HG03108 (cell line): ENCODE measurements around the gene RRP7A.
"Not testable (repeated sequence)": the region's sequence is repeated elsewhere in the genome, so short reads cannot be mapped to it uniquely, and the experiment has no call there.

Source experiments
- ATAC-seq: cut with Tn5 transposase; IDR thresholded peaks from one replicate; pipeline ENCODE4 v1.9.1; 2021; ENCODE audit warnings: moderate library complexity; ENCODE audit not compliant: unreplicated experiment

RRP7A gene, protein sequence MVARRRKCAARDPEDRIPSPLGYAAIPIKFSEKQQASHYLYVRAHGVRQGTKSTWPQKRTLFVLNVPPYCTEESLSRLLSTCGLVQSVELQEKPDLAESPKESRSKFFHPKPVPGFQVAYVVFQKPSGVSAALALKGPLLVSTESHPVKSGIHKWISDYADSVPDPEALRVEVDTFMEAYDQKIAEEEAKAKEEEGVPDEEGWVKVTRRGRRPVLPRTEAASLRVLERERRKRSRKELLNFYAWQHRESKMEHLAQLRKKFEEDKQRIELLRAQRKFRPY

DNA sequence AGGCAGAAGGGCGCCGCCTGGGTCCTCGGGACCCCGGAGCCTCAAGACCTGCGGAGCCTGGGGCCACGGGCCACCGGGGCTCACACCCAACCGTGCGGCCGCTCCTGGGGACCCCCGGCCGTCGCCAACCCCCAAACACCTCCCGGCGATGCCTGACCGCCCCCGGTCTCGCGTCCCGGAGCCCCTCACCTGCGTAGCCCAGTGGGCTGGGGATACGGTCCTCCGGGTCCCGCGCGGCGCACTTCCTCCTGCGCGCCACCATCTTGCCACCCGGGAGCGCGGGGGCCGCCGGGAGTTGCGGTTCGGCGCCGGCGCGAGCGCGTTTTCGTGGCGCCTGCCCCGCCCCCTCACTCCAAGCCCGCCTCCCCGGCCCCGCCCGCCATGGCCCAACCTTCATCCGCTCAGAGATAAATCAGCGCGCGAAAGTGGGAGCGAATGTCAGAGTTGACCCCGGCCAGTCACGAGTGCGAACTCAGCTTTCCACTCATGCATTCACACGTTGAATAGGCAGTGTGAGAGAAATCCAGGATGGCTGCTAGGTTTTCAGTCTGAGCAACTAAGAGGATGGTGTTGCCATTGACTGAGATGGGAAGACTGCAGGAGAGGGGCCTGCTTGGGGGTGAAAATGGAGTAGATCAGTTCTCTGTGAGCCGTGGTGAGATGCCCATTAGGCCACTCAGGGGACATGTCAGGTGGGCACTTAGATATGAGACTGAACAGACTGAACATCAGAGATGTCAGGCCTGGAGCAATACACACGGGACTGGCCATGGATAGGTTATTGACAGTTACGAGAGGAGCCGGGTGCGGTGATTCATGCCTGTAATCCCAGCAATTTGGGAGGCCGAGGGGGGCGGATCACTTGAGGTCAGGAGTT lies at the start of gene RRP7A:
Gene RRP7A, minus strand, starts transcription at position 272 of the 877 bp plus-strand sequence. Its CDS starts 10 bp downstream, at position 262.
- peak; percentile 70 for ATAC-seq

DNA sequence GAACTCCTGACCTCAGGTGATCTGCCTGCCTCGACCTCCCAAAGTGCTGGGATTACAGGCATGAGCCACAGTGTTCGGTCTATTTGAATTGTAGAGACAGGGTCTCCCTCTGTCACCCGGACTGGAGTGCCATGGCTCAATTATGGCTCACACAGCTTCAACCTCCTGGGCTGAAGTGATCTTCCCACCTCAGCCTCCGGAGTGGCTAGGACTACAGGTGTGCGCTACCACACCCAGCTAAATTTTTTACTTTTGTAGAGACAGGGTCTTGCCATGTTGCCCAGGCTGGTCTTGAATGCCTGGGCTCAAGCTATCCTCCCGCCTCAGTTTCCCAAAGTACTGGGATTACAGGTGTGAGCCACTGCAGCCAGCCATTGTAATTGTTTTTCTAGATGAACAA lies 48.4 kb upstream of the RRP7A start:
- ATAC-seq: not testable (repeated sequence)

DNA sequence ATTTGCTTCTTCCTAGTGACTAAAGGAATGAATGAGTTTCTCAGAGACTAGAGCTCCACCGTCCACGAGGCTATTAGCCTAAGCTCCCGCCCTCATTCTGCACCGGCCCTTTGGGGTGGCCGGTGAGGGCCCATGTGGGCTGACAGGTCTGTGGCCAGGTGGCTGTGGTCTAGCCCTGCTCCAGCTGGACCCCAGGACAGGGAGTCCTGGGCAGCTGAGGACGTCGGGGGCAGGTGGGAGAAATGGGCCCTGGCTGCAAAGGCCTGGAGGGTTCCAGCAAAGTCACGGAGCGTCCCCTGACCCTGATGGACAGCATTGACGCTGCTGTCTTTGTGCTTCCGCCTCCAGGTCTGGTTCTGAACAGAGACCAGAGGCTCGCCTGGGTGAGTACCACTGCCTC lies 46.4 kb upstream of the RRP7A start:
- ATAC-seq: no peak

DNA sequence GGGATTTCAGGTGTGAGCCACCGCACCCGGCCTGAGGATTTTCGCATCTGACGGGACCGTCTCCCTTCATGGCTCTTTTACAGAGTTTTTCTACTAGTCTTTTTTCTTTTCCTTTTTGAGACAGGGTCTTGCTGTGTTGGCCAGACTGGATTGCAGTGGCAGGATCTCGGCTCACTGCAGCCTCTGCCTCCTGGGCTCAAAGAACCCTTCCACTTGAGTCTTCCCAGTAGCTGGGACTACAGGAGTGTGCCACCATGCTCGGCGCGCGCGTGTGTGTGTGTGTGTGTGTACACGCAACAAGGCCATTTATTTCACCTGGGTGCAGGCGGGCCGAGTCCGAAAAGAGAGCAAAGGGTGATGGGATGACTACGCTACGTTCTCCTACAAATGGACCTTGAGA lies 45.1 kb upstream of the RRP7A start:
- no peak for ATAC-seq

DNA sequence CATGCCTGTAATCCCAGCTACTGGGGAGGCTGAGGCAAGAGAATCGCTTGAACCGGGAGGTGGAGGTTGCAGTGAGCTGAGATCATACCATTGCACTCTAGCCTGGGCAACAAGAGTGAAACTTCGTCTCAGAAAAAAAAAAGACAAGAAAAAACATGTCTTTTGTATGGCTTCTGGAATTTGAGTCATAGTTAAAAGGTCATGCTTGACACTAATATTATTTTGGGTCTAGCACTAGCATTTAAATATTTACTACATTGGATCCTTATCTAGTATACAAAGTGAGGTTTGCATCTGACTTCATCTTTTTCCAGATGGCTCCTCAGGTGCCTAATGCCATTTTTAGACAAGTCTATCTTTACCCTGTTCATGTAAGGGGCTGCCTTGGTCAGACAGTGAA lies 44.3 kb upstream of the RRP7A start:
- ATAC-seq: not testable (repeated sequence)

DNA sequence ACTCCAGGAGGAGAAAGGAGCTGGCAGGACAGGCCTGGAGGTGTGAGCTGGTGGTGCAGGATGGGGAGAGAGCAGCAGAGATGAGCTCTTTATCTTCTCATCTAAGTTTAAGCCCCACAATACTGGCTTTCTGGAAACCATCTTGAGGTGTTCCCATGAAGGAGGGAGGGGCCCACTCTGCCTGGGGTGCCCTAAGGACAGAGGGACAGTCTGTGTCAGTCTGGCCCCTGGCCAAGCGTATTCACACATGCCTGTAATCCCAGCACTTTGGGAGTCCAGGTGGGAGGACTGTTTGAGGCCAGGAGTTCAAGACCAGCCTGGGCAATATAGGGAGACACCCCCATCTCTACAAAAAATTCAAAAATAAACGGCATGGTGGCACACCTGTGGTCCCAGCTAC lies 43.1 kb upstream of the RRP7A start:
- no peak for ATAC-seq

DNA sequence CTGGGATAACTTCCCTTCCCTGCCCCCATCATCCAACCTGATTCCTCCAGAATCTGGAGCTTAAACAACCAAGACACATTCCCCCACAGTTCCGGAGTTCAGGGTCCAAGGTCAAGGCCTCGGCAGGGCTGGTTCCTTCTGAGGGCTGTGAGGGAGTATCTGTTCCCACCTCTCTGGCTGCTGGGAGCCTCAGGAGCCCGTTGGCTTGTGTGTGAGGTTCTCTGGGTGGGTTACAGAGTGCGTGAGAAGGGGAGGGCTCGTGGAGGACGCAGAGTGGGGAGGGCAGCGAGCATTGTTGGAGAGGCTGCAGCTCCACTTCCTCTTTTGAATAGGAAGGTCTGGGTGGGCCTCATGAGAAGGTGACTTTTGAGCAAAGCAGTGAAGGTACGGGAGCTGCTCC lies 42.7 kb upstream of the RRP7A start:
- ATAC-seq: no peak

DNA sequence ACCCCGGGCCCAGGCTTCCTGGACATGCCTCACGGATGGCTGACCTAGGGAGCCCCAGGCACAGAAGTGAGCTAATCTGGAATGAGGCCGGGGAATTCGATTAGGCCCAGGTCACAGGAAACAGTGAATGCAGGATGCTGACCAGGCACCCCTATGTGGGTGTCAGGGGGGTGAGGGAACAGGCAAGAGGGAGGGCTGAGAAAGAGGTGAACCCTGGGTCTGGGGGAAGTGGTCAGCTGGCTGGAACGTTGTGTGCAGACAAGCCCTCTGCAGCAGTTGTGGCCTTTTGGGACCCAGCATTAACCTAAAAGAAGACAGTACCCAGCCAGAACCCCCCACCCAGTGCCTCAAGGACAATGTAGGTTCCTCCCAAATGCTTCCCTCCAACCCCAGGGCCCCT lies 42.3 kb upstream of the RRP7A start:
- no peak for ATAC-seq

DNA sequence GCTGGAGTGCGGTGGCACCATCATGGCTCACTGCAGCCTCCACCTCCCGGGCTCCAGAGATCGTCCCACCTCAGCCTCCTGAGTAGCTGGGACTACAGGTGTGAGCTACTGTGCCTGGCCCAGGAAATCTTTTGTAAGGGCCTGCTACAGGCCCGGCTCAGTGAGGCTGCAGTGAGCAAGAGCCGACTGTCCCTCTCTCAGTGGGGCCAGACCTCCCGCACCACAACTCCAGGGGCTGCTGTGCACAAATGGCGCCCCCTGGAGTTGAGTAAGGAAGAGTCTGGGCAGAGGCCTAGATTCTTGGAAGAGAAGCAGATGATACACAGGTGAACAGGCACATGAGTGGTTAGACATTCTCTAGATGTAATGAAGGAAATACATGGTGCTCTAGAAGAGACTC lies 41.2 kb upstream of the RRP7A start:
- ATAC-seq: no peak

DNA sequence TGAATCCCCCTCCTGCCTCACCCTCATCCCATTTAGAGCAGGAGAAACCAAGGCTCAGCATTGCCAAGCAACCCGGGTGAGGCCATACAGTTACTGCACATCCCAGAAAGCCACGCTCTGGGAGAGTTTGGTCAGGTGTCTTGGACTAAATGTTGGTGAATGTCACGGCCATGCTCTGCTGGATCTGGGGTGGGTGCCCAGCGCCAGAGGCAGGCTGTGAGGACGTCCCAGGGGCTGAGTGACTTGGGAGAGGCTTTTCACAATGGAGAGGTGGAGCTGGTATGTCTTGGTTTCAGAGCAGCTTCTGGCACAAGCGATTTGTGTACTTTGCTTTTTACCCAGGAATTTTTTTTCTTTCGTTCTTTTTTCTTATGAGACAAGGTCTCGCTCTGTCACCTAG lies 40.8 kb upstream of the RRP7A start:
- no peak for ATAC-seq

DNA sequence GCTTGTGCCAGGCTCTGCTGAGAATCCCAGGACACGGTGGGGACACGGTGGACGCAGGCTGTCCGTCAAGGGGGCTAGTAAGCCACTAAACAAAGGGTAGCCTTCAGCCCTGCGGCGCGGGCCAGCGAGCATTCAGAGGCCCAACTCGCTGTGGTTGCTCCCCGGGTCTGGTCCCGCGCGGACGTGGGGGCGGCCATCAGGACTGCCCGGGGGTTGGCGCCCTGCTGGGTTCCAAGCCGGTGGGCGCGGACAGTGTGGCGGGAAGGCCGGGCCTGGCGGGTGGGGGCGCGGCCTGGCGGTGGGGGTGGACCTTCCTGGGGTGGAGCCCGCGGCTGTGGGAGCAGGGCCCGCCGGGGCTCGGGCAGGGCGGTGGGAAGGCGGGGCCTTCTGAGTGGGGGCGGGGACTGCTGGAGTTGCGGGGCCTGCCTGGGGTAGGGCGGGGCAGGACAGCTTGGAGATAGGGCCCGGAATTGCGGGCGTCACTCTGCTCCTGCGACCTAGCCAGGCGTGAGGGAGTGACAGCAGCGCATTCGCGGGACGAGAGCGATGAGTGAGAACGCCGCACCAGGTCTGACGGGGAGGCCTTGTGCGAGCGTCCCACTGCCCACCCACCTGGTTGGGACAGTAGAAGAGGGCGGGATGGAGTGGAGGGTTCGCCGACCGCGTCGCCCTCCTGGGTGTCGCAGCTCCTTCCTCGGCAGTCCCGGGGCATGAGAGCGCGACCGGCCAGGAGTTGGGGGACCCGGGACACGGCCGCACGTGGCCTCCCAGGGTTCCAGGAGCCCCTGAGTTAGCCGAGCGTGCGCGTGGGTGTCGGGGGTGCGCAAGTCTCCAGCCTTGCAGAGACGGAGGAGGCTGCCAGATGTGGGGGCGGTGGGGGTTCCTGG lies 34.1 kb upstream of the RRP7A start, which contains the start of gene SERHL2:
Gene SERHL2, plus strand, starts transcription at position 482 of the 887 bp plus-strand sequence. Its CDS starts 65 bp downstream, at position 547.
- peak; percentile 63 for ATAC-seq

DNA sequence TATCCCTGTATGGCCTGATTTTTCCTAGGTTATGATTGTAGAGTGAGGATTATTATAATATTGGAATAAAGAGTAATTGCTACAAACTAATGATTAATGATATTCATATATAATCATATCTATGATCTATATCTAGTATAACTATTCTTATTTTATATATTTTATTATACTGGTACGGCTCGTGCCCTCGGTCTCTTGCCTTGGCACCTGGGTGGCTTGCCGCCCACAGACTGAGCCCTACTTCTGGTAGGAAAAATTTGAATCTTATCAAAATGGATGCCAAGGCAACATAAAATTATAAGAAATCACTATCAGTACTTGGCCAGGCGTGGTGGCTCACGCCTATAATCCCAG lies 32.7 kb upstream of the RRP7A start:
- ATAC-seq: not testable (repeated sequence)

DNA sequence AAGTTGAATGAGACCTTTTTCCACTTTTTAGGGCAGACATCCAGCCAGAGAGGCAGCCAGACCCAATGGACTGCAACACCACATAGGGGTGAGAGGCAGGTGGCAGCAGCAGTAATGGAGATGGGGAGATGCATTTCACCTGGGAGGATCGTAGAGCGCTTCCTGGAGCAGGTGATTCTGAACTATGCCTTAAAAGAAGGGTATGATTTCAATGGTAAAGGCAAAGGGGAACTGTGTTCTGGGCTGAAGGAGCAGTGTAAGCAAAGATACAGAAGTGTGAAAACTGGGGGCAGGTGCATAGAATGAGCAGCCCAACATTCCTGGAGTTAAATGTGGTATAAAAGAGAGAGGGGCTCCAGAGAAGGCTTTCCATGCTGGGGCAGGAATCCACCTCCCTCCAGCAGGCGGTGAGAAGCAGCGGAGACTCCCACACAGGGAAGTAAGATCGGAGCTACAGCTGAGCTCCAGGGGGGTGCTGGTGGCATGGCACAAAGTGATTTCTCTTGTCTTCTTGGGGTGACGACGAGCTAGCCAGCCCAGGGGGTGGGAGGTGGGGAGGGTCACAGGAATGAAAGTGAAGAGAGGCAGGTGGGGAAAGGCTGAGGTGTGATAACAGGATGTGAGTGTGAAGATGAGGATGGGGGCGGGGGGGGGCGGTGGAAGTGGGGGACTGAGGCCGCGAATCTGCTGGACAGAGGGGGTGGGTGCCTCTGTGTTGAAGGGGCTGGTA lies 29.9 kb upstream of the RRP7A start:
- ATAC-seq: no peak

DNA sequence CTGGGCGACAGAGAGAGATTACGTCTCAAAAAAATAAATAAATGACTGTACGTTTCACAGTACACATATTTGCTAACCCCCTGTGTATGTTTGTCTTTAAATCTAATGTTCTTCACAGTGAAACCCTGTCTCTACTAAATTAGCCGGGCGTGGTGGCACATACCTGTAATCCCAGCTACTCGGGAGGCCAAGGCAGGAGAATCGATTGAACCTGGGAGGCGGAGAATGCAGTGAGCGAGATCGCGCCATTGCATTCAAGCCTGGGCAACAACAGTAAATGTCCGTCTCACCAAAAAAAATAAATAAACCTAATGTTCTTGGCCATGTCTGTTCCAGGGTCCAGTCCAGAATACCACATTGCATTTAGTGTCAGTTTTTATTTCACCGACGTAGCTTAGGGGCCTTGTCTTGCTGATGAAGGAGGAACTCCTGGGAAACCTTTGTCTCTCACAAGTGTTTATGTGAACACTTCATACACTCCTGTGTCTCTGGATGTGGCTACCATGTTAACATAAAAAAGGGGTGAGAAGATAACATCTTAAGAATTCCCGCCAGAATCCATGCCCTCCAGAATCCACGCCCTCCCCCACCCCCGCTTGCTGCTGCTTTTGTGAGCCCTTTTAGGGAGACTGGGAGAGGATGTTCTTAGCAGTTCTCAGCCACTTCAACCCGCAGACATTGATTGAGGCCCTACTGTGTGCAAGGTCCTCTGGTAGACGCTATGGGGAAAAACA lies 29.2 kb upstream of the RRP7A start:
- ATAC-seq: no peak

DNA sequence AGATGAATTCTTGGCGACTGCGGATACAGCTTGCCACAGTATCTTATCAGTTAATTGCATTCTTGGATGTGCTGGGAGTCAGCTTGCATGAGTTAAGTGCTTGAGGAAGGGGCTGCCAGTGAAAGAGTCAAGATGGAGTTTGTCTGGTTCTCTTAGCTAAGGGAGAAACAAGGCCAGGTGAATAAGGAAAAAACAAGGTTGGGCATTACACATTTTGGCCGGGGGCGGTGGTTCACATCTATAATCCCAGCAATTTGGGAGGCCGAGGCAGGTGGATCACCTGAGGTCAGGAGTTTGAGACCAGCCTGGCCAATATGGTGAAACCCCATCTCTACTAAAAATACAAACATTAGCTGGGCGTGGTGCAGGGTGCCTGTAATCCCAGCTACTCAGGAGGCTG lies 28.5 kb upstream of the RRP7A start:
- not testable (repeated sequence) for ATAC-seq

DNA sequence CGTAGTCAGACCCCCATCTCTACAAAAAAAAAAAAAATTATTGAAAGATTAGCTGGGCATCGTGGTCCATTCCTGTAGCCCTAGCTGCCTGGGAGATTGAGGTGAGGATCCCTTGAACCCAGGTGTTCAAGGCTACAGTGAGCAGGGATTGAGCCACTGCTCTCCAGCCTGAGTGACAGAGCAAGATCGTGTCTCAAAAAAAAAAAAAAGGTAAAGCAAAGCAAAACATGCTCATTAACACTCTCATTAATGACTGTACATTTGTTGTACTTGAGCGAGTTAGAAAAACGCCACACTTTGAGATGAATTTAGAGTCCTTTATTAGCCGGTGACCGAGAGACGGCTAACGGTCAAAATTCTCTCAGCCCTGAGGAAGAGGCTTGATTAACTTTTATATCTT lies 28.0 kb upstream of the RRP7A start:
- no peak for ATAC-seq

DNA sequence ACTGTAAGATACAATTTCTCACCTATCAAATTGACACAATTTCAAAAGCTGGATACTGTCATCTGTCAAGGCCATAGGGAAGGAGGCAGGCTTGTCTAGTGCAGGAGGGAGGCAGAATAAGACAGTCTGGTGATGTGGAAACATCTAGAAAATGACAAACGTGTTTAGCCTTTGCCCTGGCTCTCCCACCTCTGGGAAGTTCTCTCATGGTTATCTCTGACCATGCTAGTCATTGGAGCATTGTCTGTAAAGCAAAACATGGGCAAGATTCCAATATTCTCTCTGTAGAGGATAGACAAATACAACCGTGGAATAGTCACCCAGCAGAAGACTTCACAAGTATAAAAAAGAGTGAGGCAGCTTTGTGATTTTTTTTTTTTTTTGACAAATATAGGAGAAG lies 25.1 kb upstream of the RRP7A start:
- no peak for ATAC-seq

DNA sequence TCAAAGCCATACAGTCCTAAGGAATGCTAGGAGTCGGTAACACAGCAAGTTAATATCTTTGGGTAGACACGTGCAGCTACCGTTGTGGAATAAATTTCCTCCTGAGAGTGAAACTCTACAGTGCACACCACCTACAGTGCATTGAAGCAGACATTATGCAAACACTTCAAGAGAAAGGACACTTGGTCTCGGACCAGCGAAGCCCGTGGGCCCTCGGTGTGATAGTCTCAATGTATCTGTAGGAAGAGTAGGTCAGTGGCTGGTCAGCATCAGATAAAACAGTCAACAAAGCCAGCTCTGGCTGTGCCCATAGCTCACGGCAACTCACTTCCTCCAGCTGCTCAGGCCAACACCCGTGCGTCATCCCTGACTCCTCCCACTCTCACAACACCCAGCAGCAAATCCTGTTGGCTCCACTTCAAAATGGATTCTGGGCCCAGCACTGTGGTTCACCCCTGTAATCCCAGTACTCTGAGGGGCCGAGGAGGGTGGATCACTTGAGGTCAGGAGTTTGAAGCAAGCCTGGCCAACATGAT lies 19.7 kb upstream of the RRP7A start:
- not testable (repeated sequence) for ATAC-seq

DNA sequence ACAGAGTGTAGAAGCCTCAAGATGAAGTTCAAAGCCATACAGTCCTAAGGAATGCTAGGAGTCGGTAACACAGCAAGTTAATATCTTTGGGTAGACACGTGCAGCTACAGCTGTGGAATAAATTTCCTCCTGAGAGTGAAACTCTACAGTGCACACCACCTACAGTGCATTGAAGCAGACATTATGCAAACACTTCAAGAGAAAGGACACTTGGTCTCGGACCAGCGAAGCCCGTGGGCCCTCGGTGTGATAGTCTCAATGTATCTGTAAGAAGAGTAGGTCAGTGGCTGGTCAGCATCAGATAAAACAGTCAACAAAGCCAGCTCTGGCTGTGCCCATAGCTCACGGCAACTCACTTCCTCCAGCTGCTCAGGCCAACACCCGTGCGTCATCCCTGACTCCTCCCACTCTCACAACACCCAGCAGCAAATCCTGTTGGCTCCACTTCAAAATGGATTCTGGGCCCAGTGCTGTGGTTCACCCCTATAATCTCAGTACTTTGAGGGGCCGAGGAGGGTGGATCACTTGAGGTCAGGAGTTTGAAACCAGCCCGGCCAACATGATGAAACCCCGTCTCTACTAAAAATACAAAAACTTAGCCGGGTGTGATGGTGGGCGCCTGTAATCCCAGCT lies 17.7 kb upstream of the RRP7A start:
- ATAC-seq: not testable (repeated sequence)
